WTC11 (cell line): ENCODE measurements around the gene DCTN2. TPM values are rescaled to one million over a fixed set of nuclear protein-coding genes. Genes with fewer than 3 reads are reported as not detected.

Source experiments
- ATAC-seq: fragments of 200-7000 bp; cut with Tn5 transposase; 2 replicates; pipeline ENCODE4 v1.10.0; 2021; ENCODE audit warnings: mild to moderate bottlenecking, moderate library complexity
- CTCF ChIA-PET: fragments of 300-600 bp; sonication (Branson Sonifier 250); formaldehyde crosslinking; loops from one replicate; lab custom pipeline; 2021; ENCODE audit warnings: antibody characterized with exemption; lab: Charles Lee
- POLR2A ChIA-PET: fragments of 350-600 bp; sonication (Branson Sonifier 250); formaldehyde crosslinking; loops from one replicate; lab custom pipeline; 2021; ENCODE audit warnings: antibody characterized with exemption; lab: Charles Lee
- DNase-seq: peaks from one replicate; pipeline ENCODE4 v3.0.0; 2021; ENCODE audit warnings: low spot score
- H3K27ac Mint-ChIP-seq: 2 replicates; pipeline ENCODE4 v1.8.0; 2021; ENCODE audit warnings: mixed read lengths
- H3K27me3 Mint-ChIP-seq: 2 replicates; pipeline ENCODE4 v1.8.0; 2021; ENCODE audit warnings: low read depth, mild to moderate bottlenecking, moderate library complexity, mixed read lengths
- H3K36me3 Mint-ChIP-seq: 2 replicates; pipeline ENCODE4 v1.8.0; 2021; ENCODE audit warnings: mixed read lengths
- H3K4me1 Mint-ChIP-seq: 2 replicates; pipeline ENCODE4 v1.8.0; 2022; ENCODE audit warnings: mixed read lengths
- H3K4me3 Mint-ChIP-seq: 2 replicates; pipeline ENCODE4 v1.8.0; 2021; ENCODE audit warnings: mild to moderate bottlenecking, moderate library complexity, mixed read lengths
- H3K9me3 Mint-ChIP-seq: 2 replicates; pipeline ENCODE4 v1.8.0; 2021; ENCODE audit warnings: mixed read lengths
- ARID4B ChIP-seq: sonication (generic); formaldehyde crosslinking; IDR thresholded peaks from 2 replicates; pipeline ENCODE4 v1.8.0; 2023; ENCODE audit warnings: missing genetic modification reagents, mild to moderate bottlenecking, borderline replicate concordance
- ATF1 ChIP-seq: sonication (generic); formaldehyde crosslinking; IDR thresholded peaks from 2 replicates; pipeline ENCODE4 v1.8.1; 2023; ENCODE audit warnings: mild to moderate bottlenecking, moderate library complexity, missing genetic modification reagents
- CBFB ChIP-seq: sonication (generic); formaldehyde crosslinking; IDR thresholded peaks from 2 replicates; pipeline ENCODE4 v1.8.1; 2022; ENCODE audit warnings: mild to moderate bottlenecking, low read depth, missing genetic modification reagents
- CREB1 ChIP-seq: sonication (generic); formaldehyde crosslinking; IDR thresholded peaks from 2 replicates; pipeline ENCODE4 v1.8.0; 2023; ENCODE audit warnings: mild to moderate bottlenecking, missing genetic modification reagents
- JAZF1 ChIP-seq: fragments of 250-450 bp; sonication (Bioruptor Pico); IDR thresholded peaks from 2 replicates; pipeline ENCODE4 v1.9.0; 2021; ENCODE audit warnings: moderate library complexity, mild to moderate bottlenecking, inconsistent platforms
- KAT7 ChIP-seq: sonication (generic); formaldehyde crosslinking; IDR thresholded peaks from 2 replicates; pipeline ENCODE4 v1.8.1; 2023; ENCODE audit warnings: missing genetic modification reagents, mild to moderate bottlenecking, borderline replicate concordance
- MYBL2 ChIP-seq: sonication (generic); formaldehyde crosslinking; IDR thresholded peaks from 2 replicates; pipeline ENCODE4 v1.8.1; 2023; ENCODE audit warnings: mild to moderate bottlenecking, moderate library complexity, missing genetic modification reagents
- NFE2L1 ChIP-seq: sonication (generic); formaldehyde crosslinking; IDR thresholded peaks from 2 replicates; pipeline ENCODE4 v1.8.1; 2023; ENCODE audit warnings: missing genetic modification reagents
- NFYB ChIP-seq: sonication (generic); formaldehyde crosslinking; conservative IDR thresholded peaks from 2 replicates; pipeline ENCODE4 v1.8.0; 2022; ENCODE audit warnings: low read depth, missing genetic modification reagents
- NR1H2 ChIP-seq: sonication (generic); formaldehyde crosslinking; IDR thresholded peaks from 2 replicates; pipeline ENCODE4 v1.9.0; 2021; ENCODE audit warnings: mild to moderate bottlenecking, moderate library complexity, missing genetic modification reagents
- NR2C2 ChIP-seq: sonication (generic); formaldehyde crosslinking; IDR thresholded peaks from 2 replicates; pipeline ENCODE4 v1.8.0; 2022; ENCODE audit warnings: mild to moderate bottlenecking, missing genetic modification reagents
- OVOL2 ChIP-seq: fragments of 250-450 bp; sonication (Bioruptor Pico); IDR thresholded peaks from 2 replicates; pipeline ENCODE4 v1.9.0; 2021; ENCODE audit warnings: mild to moderate bottlenecking, borderline replicate concordance
- SP1 ChIP-seq: sonication (generic); formaldehyde crosslinking; conservative IDR thresholded peaks from 2 replicates; pipeline ENCODE4 v1.8.1; 2022; ENCODE audit warnings: missing genetic modification reagents
- TCF7 ChIP-seq: sonication (generic); formaldehyde crosslinking; IDR thresholded peaks from 2 replicates; pipeline ENCODE4 v1.8.0; 2022; ENCODE audit warnings: mild to moderate bottlenecking, low read depth, missing genetic modification reagents, moderate library complexity
- TEAD4 ChIP-seq: sonication (generic); formaldehyde crosslinking; IDR thresholded peaks from 2 replicates; pipeline ENCODE4 v1.8.0; 2022; ENCODE audit warnings: mild to moderate bottlenecking, missing genetic modification reagents
- TP53 ChIP-seq: sonication (generic); formaldehyde crosslinking; IDR thresholded peaks from 2 replicates; pipeline ENCODE4 v1.8.1; 2023; ENCODE audit warnings: mild to moderate bottlenecking, missing genetic modification reagents
- ZBTB21 ChIP-seq: sonication (generic); formaldehyde crosslinking; IDR thresholded peaks from 2 replicates; pipeline ENCODE4 v1.8.1; 2023; ENCODE audit warnings: mild to moderate bottlenecking, missing genetic modification reagents, borderline replicate concordance
- ZNF396 ChIP-seq: fragments of 250-450 bp; sonication (Bioruptor Pico); IDR thresholded peaks from 2 replicates; pipeline ENCODE4 v1.8.0; 2021; ENCODE audit warnings: mild to moderate bottlenecking, moderate library complexity, borderline replicate concordance
- ZNF416 ChIP-seq: fragments of 250-450 bp; sonication (Bioruptor Pico); IDR thresholded peaks from 2 replicates; pipeline ENCODE4 v1.9.0; 2021; ENCODE audit warnings: mild to moderate bottlenecking, inconsistent platforms
- ZNF423 ChIP-seq: fragments of 250-450 bp; sonication (Bioruptor Pico); IDR thresholded peaks from 2 replicates; pipeline ENCODE4 v2.1.2; 2022; ENCODE audit warnings: mild to moderate bottlenecking, moderate library complexity
- total RNA-seq: library from RNA; stranded (reverse); gene quantifications from 3 replicates; pipeline ENCODE4 v1.2.3, GENCODE V29; 2021
- TF ChIP-seq, protein P1 (sequence below): sonication (generic); formaldehyde crosslinking; IDR thresholded peaks from 2 replicates; pipeline ENCODE4 v1.8.0; 2023; ENCODE audit warnings: mild to moderate bottlenecking, missing genetic modification reagents
- TF ChIP-seq, protein P2 (sequence below): sonication (generic); formaldehyde crosslinking; IDR thresholded peaks from 2 replicates; pipeline ENCODE4 v1.8.1; 2023; ENCODE audit warnings: mild to moderate bottlenecking, missing genetic modification reagents, moderate library complexity
- TF ChIP-seq, protein P3 (sequence below): sonication (generic); formaldehyde crosslinking; IDR thresholded peaks from 2 replicates; pipeline ENCODE4 v1.8.0; 2022; ENCODE audit warnings: mild to moderate bottlenecking, missing genetic modification reagents
- TF ChIP-seq, protein P4 (sequence below): sonication (generic); formaldehyde crosslinking; IDR thresholded peaks from 2 replicates; pipeline ENCODE4 v1.8.0; 2022; ENCODE audit warnings: mild to moderate bottlenecking, missing genetic modification reagents

The DCTN2 gene
- total RNA-seq, 1 experiment from 2014 or later, result 93.5 TPM

GRCh38 chr12:57487055-57487596 is 59.9 kb downstream of the DCTN2 start (continued):
- TF ChIP-seq, protein P1, sequence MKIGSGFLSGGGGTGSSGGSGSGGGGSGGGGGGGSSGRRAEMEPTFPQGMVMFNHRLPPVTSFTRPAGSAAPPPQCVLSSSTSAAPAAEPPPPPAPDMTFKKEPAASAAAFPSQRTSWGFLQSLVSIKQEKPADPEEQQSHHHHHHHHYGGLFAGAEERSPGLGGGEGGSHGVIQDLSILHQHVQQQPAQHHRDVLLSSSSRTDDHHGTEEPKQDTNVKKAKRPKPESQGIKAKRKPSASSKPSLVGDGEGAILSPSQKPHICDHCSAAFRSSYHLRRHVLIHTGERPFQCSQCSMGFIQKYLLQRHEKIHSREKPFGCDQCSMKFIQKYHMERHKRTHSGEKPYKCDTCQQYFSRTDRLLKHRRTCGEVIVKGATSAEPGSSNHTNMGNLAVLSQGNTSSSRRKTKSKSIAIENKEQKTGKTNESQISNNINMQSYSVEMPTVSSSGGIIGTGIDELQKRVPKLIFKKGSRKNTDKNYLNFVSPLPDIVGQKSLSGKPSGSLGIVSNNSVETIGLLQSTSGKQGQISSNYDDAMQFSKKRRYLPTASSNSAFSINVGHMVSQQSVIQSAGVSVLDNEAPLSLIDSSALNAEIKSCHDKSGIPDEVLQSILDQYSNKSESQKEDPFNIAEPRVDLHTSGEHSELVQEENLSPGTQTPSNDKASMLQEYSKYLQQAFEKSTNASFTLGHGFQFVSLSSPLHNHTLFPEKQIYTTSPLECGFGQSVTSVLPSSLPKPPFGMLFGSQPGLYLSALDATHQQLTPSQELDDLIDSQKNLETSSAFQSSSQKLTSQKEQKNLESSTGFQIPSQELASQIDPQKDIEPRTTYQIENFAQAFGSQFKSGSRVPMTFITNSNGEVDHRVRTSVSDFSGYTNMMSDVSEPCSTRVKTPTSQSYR, result no peak
- TF ChIP-seq NFE2L1 (CRISPR knock-in tag) (no peak), TCF7 (CRISPR knock-in tag) (no peak), CREB1 (CRISPR knock-in tag) (no peak), JAZF1 (CRISPR knock-in tag) (no peak), TEAD4 (CRISPR knock-in tag) (no peak), ZBTB21 (no peak), ZNF416 (no peak), TP53 (CRISPR knock-in tag) (no peak), NFYB (CRISPR knock-in tag) (no peak), ATF1 (CRISPR knock-in tag) (no peak)
- TF ChIP-seq, protein P2, sequence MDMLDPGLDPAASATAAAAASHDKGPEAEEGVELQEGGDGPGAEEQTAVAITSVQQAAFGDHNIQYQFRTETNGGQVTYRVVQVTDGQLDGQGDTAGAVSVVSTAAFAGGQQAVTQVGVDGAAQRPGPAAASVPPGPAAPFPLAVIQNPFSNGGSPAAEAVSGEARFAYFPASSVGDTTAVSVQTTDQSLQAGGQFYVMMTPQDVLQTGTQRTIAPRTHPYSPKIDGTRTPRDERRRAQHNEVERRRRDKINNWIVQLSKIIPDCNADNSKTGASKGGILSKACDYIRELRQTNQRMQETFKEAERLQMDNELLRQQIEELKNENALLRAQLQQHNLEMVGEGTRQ (CRISPR knock-in tag), result no peak
- TF ChIP-seq, all 79 proteins: peak for 0

- ChIA-PET CTCF (interaction anchor here (0.9 to 1.2 kb wide), 2 partner anchors 9 to 27 kb away, joined by 4 read pairs; partner anchors contain the start of gene GLI1), POLR2A (interaction anchor here (0.6 to 0.7 kb wide), 2 partner anchors 85 to 95 kb away, joined by 5 to 7 read pairs; no protein-coding TSS in a partner anchor)
- Mint-ChIP-seq H3K27me3 (peaks cover 7% of the 10 kb centered on the region), H3K9me3 (no peaks in the 10 kb centered on the region), H3K4me3 (no peak overlapping the region), H3K27ac (no peak overlapping the region), H3K4me1 (peaks cover 25% of the 10 kb centered on the region), H3K36me3 (peaks cover 26% of the 10 kb centered on the region)
- DNase-seq (no peak), ATAC-seq (no peak)
- TF ChIP-seq CBFB (no peak), ZNF423 (CRISPR knock-in tag) (no peak), KAT7 (no peak), TCF7 (CRISPR knock-in tag) (no peak), OVOL2 (CRISPR knock-in tag) (no peak), SP1 (CRISPR knock-in tag) (no peak), ZNF396 (CRISPR knock-in tag) (no peak), NR1H2 (CRISPR knock-in tag) (no peak), MYBL2 (CRISPR knock-in tag) (no peak), ARID4B (CRISPR knock-in tag) (no peak), NR2C2 (CRISPR knock-in tag) (no peak)
- TF ChIP-seq, protein P3, sequence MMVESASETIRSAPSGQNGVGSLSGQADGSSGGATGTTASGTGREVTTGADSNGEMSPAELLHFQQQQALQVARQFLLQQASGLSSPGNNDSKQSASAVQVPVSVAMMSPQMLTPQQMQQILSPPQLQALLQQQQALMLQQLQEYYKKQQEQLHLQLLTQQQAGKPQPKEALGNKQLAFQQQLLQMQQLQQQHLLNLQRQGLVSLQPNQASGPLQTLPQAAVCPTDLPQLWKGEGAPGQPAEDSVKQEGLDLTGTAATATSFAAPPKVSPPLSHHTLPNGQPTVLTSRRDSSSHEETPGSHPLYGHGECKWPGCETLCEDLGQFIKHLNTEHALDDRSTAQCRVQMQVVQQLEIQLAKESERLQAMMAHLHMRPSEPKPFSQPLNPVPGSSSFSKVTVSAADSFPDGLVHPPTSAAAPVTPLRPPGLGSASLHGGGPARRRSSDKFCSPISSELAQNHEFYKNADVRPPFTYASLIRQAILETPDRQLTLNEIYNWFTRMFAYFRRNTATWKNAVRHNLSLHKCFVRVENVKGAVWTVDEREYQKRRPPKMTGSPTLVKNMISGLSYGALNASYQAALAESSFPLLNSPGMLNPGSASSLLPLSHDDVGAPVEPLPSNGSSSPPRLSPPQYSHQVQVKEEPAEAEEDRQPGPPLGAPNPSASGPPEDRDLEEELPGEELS (CRISPR knock-in tag), result no peak
- TF ChIP-seq, protein P4, sequence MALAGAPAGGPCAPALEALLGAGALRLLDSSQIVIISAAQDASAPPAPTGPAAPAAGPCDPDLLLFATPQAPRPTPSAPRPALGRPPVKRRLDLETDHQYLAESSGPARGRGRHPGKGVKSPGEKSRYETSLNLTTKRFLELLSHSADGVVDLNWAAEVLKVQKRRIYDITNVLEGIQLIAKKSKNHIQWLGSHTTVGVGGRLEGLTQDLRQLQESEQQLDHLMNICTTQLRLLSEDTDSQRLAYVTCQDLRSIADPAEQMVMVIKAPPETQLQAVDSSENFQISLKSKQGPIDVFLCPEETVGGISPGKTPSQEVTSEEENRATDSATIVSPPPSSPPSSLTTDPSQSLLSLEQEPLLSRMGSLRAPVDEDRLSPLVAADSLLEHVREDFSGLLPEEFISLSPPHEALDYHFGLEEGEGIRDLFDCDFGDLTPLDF (CRISPR knock-in tag), result no peak
Observed at GRCh38 chr12:57485695-57486094, 61.3 kb downstream of the DCTN2 start.
